Vagina (tissue), 2 donors: ENCODE measurements around the gene DNAH8. TPM values are rescaled to one million over a fixed set of nuclear protein-coding genes. Genes with fewer than 3 reads are reported as not detected.

Source experiments
- DNase-seq, 2 donors: peaks; one replicate each; pipeline ENCODE4 v3.0.0-alpha.2; 2017; ENCODE audit errors: extremely low spot score in 2 of 2
- H3K27ac ChIP-seq: fragments of 200-600 bp; sonication (generic); one replicate; pipeline ENCODE4 v1.5.1; 2019
- H3K27me3 ChIP-seq: fragments of 200-600 bp; sonication (generic); one replicate; pipeline ENCODE4 v1.5.1; 2019
- H3K36me3 ChIP-seq, 2 donors: fragments of 200-600 bp; sonication (generic); one replicate each; pipeline ENCODE4 v1.5.1; 2017 to 2019
- H3K4me1 ChIP-seq: fragments of 200-600 bp; sonication (generic); one replicate; pipeline ENCODE4 v1.5.1; 2019
- H3K4me3 ChIP-seq, 2 donors: fragments of 200-600 bp; sonication (generic); 1 replicate in 1 of 2; 2 replicates in 1 of 2; pipeline ENCODE4 v1.5.1; 2016 to 2019
- H3K9me3 ChIP-seq: fragments of 200-600 bp; sonication (generic); one replicate; pipeline ENCODE4 v1.5.1; 2019
- CTCF ChIP-seq, 3 experiments: fragments of 450-650 bp in 2 of 3; fragments of 200-600 bp in 1 of 3; sonication (generic) in 1 of 3; IDR thresholded peaks; one replicate each; pipeline ENCODE4 v1.5.1; 2017 to 2019; ENCODE audit warnings: antibody characterized with exemption in 3 of 3, mild to moderate bottlenecking in 2 of 3, moderate library complexity in 2 of 3
- POLR2A ChIP-seq, 2 donors: fragments of 450-650 bp; IDR thresholded peaks; one replicate each; pipeline ENCODE4 v1.6.1; 2017; ENCODE audit warnings: antibody characterized with exemption in 2 of 2, mild to moderate bottlenecking in 2 of 2, moderate library complexity in 2 of 2
- POLR2AphosphoS5 ChIP-seq, 2 donors: sonication (generic); formaldehyde crosslinking; IDR thresholded peaks; one replicate each; pipeline ENCODE4 v1.9.0; 2017; ENCODE audit warnings: antibody characterized with exemption in 2 of 2, mild to moderate bottlenecking in 2 of 2, low read depth in 1 of 2; ENCODE audit not compliant: insufficient read depth in 1 of 2
- intact Hi-C: fragments of 100-400 bp; cut with DNase I; formaldehyde crosslinking; loops from one replicate; pipeline ENCODE4 v1.15.1; 2023
- total RNA-seq: library from RNA; depleted of rRNA; stranded (reverse); fragments of >200 nt; gene quantifications from one replicate; pipeline ENCODE4 v1.2.3, GENCODE V29; 2016

Gene DNAH8
- total RNA-seq, 1 donor from 2014 or later: not detected

- no peak for DNase-seq
- Histone ChIP-seq H3K9me3 (no peaks in the 10 kb centered on the region), H3K4me1 (peaks cover 9% of the 10 kb centered on the region), H3K36me3 (no peaks in the 10 kb centered on the region), H3K4me3 (no peak overlapping the region), H3K27ac (no peak overlapping the region), H3K27me3 (no peaks in the 10 kb centered on the region)
- intact Hi-C loops: no loop called here
- TF ChIP-seq CTCF (IDR thresholded peaks at IDR 0.05): no peak
- peak in 1 of 2 donors; percentile 22 for TF ChIP-seq POLR2AphosphoS5 (IDR thresholded peaks at IDR 0.05; ENCODE audit: insufficient read depth in 1 of 2, low read depth in 1 of 2)
These were observed 84.5 kb downstream of the DNAH8 start for GRCh38 chr6:38799529-38800184.

DNA sequence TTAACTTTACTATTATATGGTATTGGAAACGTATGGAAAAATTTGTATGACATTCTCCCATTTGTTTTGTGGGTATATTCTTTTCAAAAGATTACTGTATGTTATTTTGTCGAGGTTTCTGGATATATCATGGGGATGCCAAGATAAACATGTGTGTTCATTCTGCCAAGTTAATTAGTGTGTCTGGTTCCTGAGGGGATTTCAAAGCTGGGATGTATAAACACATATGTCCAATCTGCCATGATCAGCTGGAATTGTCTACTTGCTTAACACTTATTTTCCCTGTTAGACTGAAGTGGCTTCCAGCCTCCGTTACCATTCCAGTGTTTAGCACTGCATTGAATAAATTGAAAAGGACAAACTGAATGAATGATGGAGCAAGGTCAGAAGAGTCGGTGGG lies 86.2 kb downstream of the DNAH8 start:
- peaks cover 9% of the 10 kb centered on the region for H3K4me1 ChIP-seq
- no peak overlapping the region for H3K4me3 ChIP-seq
- no peaks in the 10 kb centered on the region for H3K9me3 ChIP-seq
- DNase-seq: no peak
- no peaks in the 10 kb centered on the region for H3K27me3 ChIP-seq
- no peaks in the 10 kb centered on the region for H3K36me3 ChIP-seq
- no peak overlapping the region for H3K27ac ChIP-seq
- intact Hi-C loops: no loop called here
- TF ChIP-seq CTCF (IDR thresholded peaks at IDR 0.05) (no peak), POLR2A (IDR thresholded peaks at IDR 0.05) (no peak), POLR2AphosphoS5 (IDR thresholded peaks at IDR 0.05; ENCODE audit: insufficient read depth in 1 of 2, low read depth in 1 of 2) (no peak)

DNA sequence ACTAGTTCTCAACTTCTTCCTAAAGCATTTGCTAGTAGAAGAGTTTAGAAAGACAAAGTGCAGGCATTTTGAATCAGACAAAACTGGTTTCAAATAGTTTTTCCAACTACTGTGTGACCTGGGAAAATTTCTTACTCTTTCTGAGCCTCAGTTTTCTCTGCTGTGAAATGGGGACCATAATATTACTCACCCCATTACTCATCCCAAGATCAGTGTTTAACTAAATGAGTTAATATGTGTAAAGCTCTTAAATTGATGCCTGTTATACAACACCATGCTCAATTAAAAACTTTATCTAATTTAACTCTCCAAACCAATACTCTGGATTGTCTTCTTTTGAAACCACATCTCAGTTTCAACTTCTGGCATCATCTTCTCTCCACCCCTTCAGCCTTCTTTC lies 87.4 kb downstream of the DNAH8 start:
- no peak overlapping the region for H3K27ac ChIP-seq
- intact Hi-C loops: no loop called here
- no peaks in the 10 kb centered on the region for H3K4me1 ChIP-seq
- H3K9me3 ChIP-seq: no peaks in the 10 kb centered on the region
- H3K27me3 ChIP-seq: no peaks in the 10 kb centered on the region
- H3K4me3 ChIP-seq: no peak overlapping the region
- no peaks in the 10 kb centered on the region for H3K36me3 ChIP-seq
- no peak for TF ChIP-seq POLR2A (IDR thresholded peaks at IDR 0.05)
- no peak for TF ChIP-seq POLR2AphosphoS5 (IDR thresholded peaks at IDR 0.05; ENCODE audit: insufficient read depth in 1 of 2, low read depth in 1 of 2)
- no peak for TF ChIP-seq CTCF (IDR thresholded peaks at IDR 0.05)
- no peak for DNase-seq

- no peaks in the 10 kb centered on the region for H3K36me3 ChIP-seq
- H3K27ac ChIP-seq: no peak overlapping the region
- no peaks in the 10 kb centered on the region for H3K4me1 ChIP-seq
- no peaks in the 10 kb centered on the region for H3K9me3 ChIP-seq
- H3K27me3 ChIP-seq: no peaks in the 10 kb centered on the region
- no peak for DNase-seq
- intact Hi-C loops: no loop called here
- no peak for TF ChIP-seq CTCF (IDR thresholded peaks at IDR 0.05)
- TF ChIP-seq POLR2A (IDR thresholded peaks at IDR 0.05): no peak
- TF ChIP-seq POLR2AphosphoS5 (IDR thresholded peaks at IDR 0.05; ENCODE audit: insufficient read depth in 1 of 2, low read depth in 1 of 2): no peak
- H3K4me3 ChIP-seq: no peak overlapping the region
These were observed 88.0 kb downstream of the DNAH8 start for GRCh38 chr6:38803129-38803528.

GRCh38 chr6:38804358-38804757 lies 89.2 kb downstream of the DNAH8 start:
- intact Hi-C loops: no loop called here
- Histone ChIP-seq H3K27ac (no peak overlapping the region), H3K27me3 (no peaks in the 10 kb centered on the region), H3K9me3 (no peaks in the 10 kb centered on the region), H3K4me1 (no peaks in the 10 kb centered on the region), H3K4me3 (no peak overlapping the region), H3K36me3 (no peaks in the 10 kb centered on the region)
- no peak for DNase-seq
- TF ChIP-seq POLR2AphosphoS5 (IDR thresholded peaks at IDR 0.05; ENCODE audit: insufficient read depth in 1 of 2, low read depth in 1 of 2): no peak
- TF ChIP-seq POLR2A (IDR thresholded peaks at IDR 0.05): no peak
- TF ChIP-seq CTCF (IDR thresholded peaks at IDR 0.05): no peak
